ENCODE measurements around the gene FAM53B. TPM values are rescaled to one million over a fixed set of nuclear protein-coding genes. Genes with fewer than 3 reads are reported as not detected.

Gene FAM53B
- total RNA-seq, 1 experiment from 2014 or later = 14.1 TPM

- H3K36me3 ChIP-seq = no peaks in the 10 kb centered on the region
- DNase-seq (ENCODE audit: low read depth in 1 of 2, low spot score in 2 of 2) = no peak
- H3K9me3 ChIP-seq (replicated peaks) = no peaks in the 10 kb centered on the region
- H3K4me1 ChIP-seq (replicated peaks) = peaks cover 17% of the 10 kb centered on the region
- no peak overlapping the region for H3K27ac ChIP-seq
- H3K4me3 ChIP-seq = no peak overlapping the region
- no peaks in the 10 kb centered on the region for H3K27me3 ChIP-seq (replicated peaks)
Measured at GRCh38 chr10:124665091-124665490, 79.1 kb downstream of the FAM53B start.

- no peaks in the 10 kb centered on the region for H3K36me3 ChIP-seq
- peaks cover 17% of the 10 kb centered on the region for H3K4me1 ChIP-seq (replicated peaks)
- H3K4me3 ChIP-seq = no peak overlapping the region
- H3K9me3 ChIP-seq (replicated peaks) = no peaks in the 10 kb centered on the region
- no peaks in the 10 kb centered on the region for H3K27me3 ChIP-seq (replicated peaks)
- no peak overlapping the region for H3K27ac ChIP-seq
- DNase-seq (ENCODE audit: low read depth in 1 of 2, low spot score in 2 of 2) = no peak
Measured at GRCh38 chr10:124663766-124664360, 80.3 kb downstream of the FAM53B start.

- Histone ChIP-seq H3K4me1 (replicated peaks) (peaks cover 17% of the 10 kb centered on the region), H3K27ac (no peak overlapping the region), H3K9me3 (replicated peaks) (no peaks in the 10 kb centered on the region), H3K36me3 (no peaks in the 10 kb centered on the region), H3K27me3 (replicated peaks) (no peaks in the 10 kb centered on the region), H3K4me3 (no peak overlapping the region)
- no peak for DNase-seq (ENCODE audit: low read depth in 1 of 2, low spot score in 2 of 2)
Measured at GRCh38 chr10:124663228-124663627, 81.0 kb downstream of the FAM53B start.

GRCh38 chr10:124661660-124662180 lies 82.5 kb downstream of the FAM53B start:
- no peaks in the 10 kb centered on the region for H3K9me3 ChIP-seq (replicated peaks)
- no peak overlapping the region for H3K27ac ChIP-seq
- no peaks in the 10 kb centered on the region for H3K36me3 ChIP-seq
- no peak overlapping the region for H3K4me3 ChIP-seq
- peaks cover 17% of the 10 kb centered on the region for H3K4me1 ChIP-seq (replicated peaks)
- DNase-seq (ENCODE audit: low read depth in 1 of 2, low spot score in 2 of 2) = no peak
- no peaks in the 10 kb centered on the region for H3K27me3 ChIP-seq (replicated peaks)

DNA sequence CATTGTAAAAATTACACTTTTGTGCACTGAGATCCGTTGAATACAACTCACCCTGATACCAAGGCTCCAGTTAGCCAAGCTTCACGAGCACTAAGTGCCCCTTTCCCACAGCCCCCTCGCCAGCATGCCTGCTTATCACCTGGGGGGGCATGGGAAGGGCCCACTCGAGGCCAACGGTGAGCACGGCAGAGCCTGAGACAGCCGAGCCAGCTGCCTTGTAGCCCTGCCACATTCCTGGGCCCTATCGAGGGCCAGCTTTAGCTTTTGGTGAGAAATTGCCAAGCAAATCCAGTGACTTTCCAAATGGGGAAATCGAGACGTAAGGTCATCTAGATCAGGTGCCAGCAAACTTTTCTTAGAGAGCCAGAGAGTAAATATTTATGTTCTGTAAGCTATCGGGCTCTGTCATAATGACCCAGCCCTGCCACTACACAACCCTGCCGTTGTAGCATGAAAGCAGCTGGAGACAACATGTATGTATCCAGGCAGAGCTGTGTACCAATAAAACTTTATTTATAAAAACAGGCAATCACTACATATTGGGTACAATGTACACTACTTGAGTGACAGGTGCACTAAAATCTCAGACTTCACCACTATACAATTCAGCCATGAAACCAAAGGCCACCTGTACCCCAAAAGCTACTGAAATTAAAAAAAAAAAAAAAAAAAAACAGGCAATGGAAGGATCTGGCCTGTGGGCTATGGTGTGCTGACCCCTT lies 83.6 kb downstream of the FAM53B start:
- no peaks in the 10 kb centered on the region for H3K36me3 ChIP-seq
- no peak overlapping the region for H3K27ac ChIP-seq
- H3K27me3 ChIP-seq (replicated peaks) = no peaks in the 10 kb centered on the region
- DNase-seq (ENCODE audit: low read depth in 1 of 2, low spot score in 2 of 2) = no peak
- peaks cover 5% of the 10 kb centered on the region for H3K4me1 ChIP-seq (replicated peaks)
- no peak overlapping the region for H3K4me3 ChIP-seq
- H3K9me3 ChIP-seq (replicated peaks) = no peaks in the 10 kb centered on the region

DNA sequence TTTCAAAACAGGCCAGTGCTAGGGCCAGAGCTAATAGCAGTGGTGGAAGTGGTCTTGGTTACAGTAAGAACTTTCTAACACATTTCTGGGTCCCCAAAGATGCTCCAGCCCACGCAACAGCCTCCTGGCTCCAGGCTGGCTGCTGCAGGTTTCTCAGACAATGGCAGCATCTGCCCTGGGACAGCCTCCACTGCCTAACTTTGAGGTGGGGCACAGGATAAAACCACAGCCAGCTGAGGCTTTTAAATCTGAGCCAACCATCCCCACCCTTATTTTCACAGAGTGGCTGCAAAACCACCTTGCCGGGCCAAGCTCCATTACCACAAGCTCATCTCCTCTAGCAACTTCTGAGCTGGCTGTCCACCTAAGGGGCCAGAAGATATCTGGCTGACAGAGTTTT lies 84.8 kb downstream of the FAM53B start:
- H3K9me3 ChIP-seq (replicated peaks) = no peaks in the 10 kb centered on the region
- H3K36me3 ChIP-seq = no peaks in the 10 kb centered on the region
- H3K27me3 ChIP-seq (replicated peaks) = no peaks in the 10 kb centered on the region

GRCh38 chr10:124658591-124659242 lies 85.5 kb downstream of the FAM53B start:
- no peaks in the 10 kb centered on the region for H3K36me3 ChIP-seq
- no peaks in the 10 kb centered on the region for H3K4me1 ChIP-seq (replicated peaks)
- no peak for DNase-seq (ENCODE audit: low read depth in 1 of 2, low spot score in 2 of 2)
- H3K27me3 ChIP-seq (replicated peaks) = no peaks in the 10 kb centered on the region
- H3K27ac ChIP-seq = no peak overlapping the region
- H3K4me3 ChIP-seq = no peak overlapping the region
- no peaks in the 10 kb centered on the region for H3K9me3 ChIP-seq (replicated peaks)

More for the DNA sequence above, 84.8 kb downstream of the FAM53B start:
- H3K4me3 ChIP-seq = no peak overlapping the region
- no peak overlapping the region for H3K27ac ChIP-seq
- H3K4me1 ChIP-seq (replicated peaks) = no peaks in the 10 kb centered on the region
- DNase-seq (ENCODE audit: low read depth in 1 of 2, low spot score in 2 of 2) = no peak

- Histone ChIP-seq H3K27me3 (replicated peaks) (no peaks in the 10 kb centered on the region), H3K4me1 (replicated peaks) (no peaks in the 10 kb centered on the region), H3K27ac (no peak overlapping the region), H3K36me3 (no peaks in the 10 kb centered on the region), H3K9me3 (replicated peaks) (no peaks in the 10 kb centered on the region), H3K4me3 (no peak overlapping the region)
- no peak for DNase-seq (ENCODE audit: low read depth in 1 of 2, low spot score in 2 of 2)
Measured at GRCh38 chr10:124657806-124658205, 86.4 kb downstream of the FAM53B start.

GRCh38 chr10:124656541-124656940 lies 87.6 kb downstream of the FAM53B start:
- no peak overlapping the region for H3K4me3 ChIP-seq
- H3K27me3 ChIP-seq (replicated peaks) = no peaks in the 10 kb centered on the region
- DNase-seq (ENCODE audit: low read depth in 1 of 2, low spot score in 2 of 2) = no peak
- H3K4me1 ChIP-seq (replicated peaks) = no peaks in the 10 kb centered on the region
- no peaks in the 10 kb centered on the region for H3K36me3 ChIP-seq
- no peaks in the 10 kb centered on the region for H3K9me3 ChIP-seq (replicated peaks)
- no peak overlapping the region for H3K27ac ChIP-seq

DNA sequence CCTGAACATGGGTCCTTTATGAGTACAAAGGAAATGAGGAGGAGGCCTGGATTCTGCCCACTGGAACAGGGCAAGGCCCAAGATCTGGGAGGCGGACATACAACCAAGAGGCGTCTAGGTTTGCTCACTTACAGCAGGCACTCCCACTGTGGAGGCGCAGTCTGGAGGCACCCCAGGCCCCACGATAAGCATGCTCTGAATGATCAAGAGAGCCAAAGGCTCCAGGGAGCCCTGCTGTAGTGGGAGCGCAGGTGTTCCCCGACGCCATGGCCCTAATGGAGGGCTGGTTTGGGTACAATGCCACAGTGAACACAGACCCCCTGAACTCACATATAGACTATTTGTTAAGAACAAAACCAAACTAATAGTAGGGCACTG lies 88.1 kb downstream of the FAM53B start:
- Histone ChIP-seq H3K9me3 (replicated peaks) (no peaks in the 10 kb centered on the region), H3K4me3 (no peak overlapping the region), H3K36me3 (no peaks in the 10 kb centered on the region), H3K4me1 (replicated peaks) (peaks cover under 1% of the 10 kb centered on the region; the same call in 1 of the 2 replicates), H3K27ac (no peak overlapping the region), H3K27me3 (replicated peaks) (no peaks in the 10 kb centered on the region)
- DNase-seq (ENCODE audit: low read depth in 1 of 2, low spot score in 2 of 2) = no peak

GRCh38 chr10:124655191-124656112 lies 88.7 kb downstream of the FAM53B start:
- H3K27me3 ChIP-seq (replicated peaks) = no peaks in the 10 kb centered on the region
- DNase-seq (ENCODE audit: low read depth in 1 of 2, low spot score in 2 of 2) = no peak
- H3K27ac ChIP-seq = no peak overlapping the region
- no peaks in the 10 kb centered on the region for H3K36me3 ChIP-seq
- H3K4me3 ChIP-seq = no peak overlapping the region
- H3K4me1 ChIP-seq (replicated peaks) = peaks cover 7% of the 10 kb centered on the region; the same call in 1 of the 2 replicates
- no peaks in the 10 kb centered on the region for H3K9me3 ChIP-seq (replicated peaks)

DNA sequence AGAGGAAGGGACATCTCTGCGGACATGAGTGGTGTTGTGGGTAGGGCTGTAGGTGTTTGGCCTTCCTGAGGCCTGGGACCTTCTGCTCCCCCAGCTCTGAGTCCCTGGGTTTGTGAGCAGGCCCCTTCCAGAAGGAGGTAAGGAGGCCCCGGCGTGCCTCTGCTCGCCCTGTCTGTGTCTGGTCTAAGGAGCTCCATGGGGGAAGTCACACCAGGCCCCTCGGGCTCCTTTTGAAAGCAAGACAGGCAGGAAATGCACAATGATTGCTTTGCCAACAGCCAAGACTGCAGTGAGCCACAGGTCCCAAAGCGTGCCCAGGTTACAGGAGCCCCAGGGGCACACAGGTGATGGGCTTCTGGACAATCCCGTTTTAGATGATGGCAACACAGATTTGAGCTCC lies 89.5 kb downstream of the FAM53B start:
- H3K27ac ChIP-seq = no peak overlapping the region

More for the DNA sequence above, 89.5 kb downstream of the FAM53B start:
- no peak overlapping the region for H3K4me3 ChIP-seq
- no peak for DNase-seq (ENCODE audit: low read depth in 1 of 2, low spot score in 2 of 2)
- H3K27me3 ChIP-seq (replicated peaks) = no peaks in the 10 kb centered on the region
- H3K36me3 ChIP-seq = no peaks in the 10 kb centered on the region
- H3K4me1 ChIP-seq (replicated peaks) = peaks cover 7% of the 10 kb centered on the region; the same call in 1 of the 2 replicates
- H3K9me3 ChIP-seq (replicated peaks) = no peaks in the 10 kb centered on the region
